Activated CD8-positive, alpha-beta memory T cell treated with anti-CD3 and anti-CD28 coated beads, Interleukin-2, amount 10 ng/mL, durations not matched to agents 7 days and 5 days (primary cell): ENCODE results near the gene BDP1. TPM values are rescaled to one million over a fixed set of nuclear protein-coding genes. Genes with fewer than 3 reads are reported as not detected.
"Not testable (repeated sequence)": the region's sequence is repeated elsewhere in the genome, so short reads cannot be mapped to it uniquely, and the experiment has no call there.

Source experiments
- ATAC-seq: fragments of 150-1000 bp; cut with Tn5 transposase; one replicate; pipeline ENCODE4 v1.10.0; 2021; ENCODE audit warnings: moderate library complexity
- CTCF ChIA-PET: fragments of 350-600 bp; sonication (Branson Sonifier 250); formaldehyde crosslinking; loops from one replicate; lab custom pipeline; 2021; ENCODE audit warnings: antibody characterized with exemption; lab: Charles Lee
- DNase-seq: peaks from one replicate; pipeline ENCODE4 v3.0.0-alpha.2; 2020
- H3K27ac Mint-ChIP-seq: one replicate; pipeline ENCODE4 v1.8.0; 2021; ENCODE audit warnings: mild to moderate bottlenecking, mixed read lengths
- H3K27me3 Mint-ChIP-seq: one replicate; pipeline ENCODE4 v1.8.0; 2021; ENCODE audit warnings: mixed read lengths
- H3K36me3 Mint-ChIP-seq: one replicate; pipeline ENCODE4 v1.8.0; 2021; ENCODE audit warnings: mild to moderate bottlenecking, mixed read lengths
- H3K4me1 Mint-ChIP-seq: one replicate; pipeline ENCODE4 v1.8.0; 2021; ENCODE audit warnings: mixed read lengths
- H3K4me3 Mint-ChIP-seq: one replicate; pipeline ENCODE4 v1.8.0; 2021; ENCODE audit warnings: mild to moderate bottlenecking, moderate library complexity, mixed read lengths
- H3K9me3 Mint-ChIP-seq: one replicate; pipeline ENCODE4 v1.8.0; 2022; ENCODE audit warnings: low read depth, mixed read lengths
- total RNA-seq, 2 experiments: library from RNA; stranded (reverse); gene quantifications; one replicate each; pipeline ENCODE4 v1.2.3, GENCODE V29; 2021

Gene BDP1
- total RNA-seq, 2 experiments from 2014 or later = 36.0 to 37.9 TPM

- ATAC-seq = no peak
- H3K27ac Mint-ChIP-seq = peak overlapping the region; percentile 96
- no peaks in the 10 kb centered on the region for H3K27me3 Mint-ChIP-seq
- CTCF ChIA-PET = interaction anchor here (0.8 to 7.3 kb wide), 4 partner anchors 10 to 118 kb away, joined by 3 to 76 read pairs (median 3); no protein-coding TSS in a partner anchor
- peaks cover 10% of the 10 kb centered on the region for H3K36me3 Mint-ChIP-seq
- peaks cover 31% of the 10 kb centered on the region for H3K4me1 Mint-ChIP-seq
- H3K4me3 Mint-ChIP-seq = peak overlapping the region; percentile 80
- no peaks in the 10 kb centered on the region for H3K9me3 Mint-ChIP-seq
- DNase-seq = peak; percentile 43
Observed at GRCh38 chr5:71587766-71588532, 132.5 kb downstream of the BDP1 start.

GRCh38 chr5:71588533-71588885 lies 133.1 kb downstream of the BDP1 start:
- Mint-ChIP-seq H3K27ac (peak overlapping the region; percentile 54), H3K27me3 (no peaks in the 10 kb centered on the region)

GRCh38 chr5:71589903-71590302 lies 134.5 kb downstream of the BDP1 start:
- Mint-ChIP-seq H3K4me1 (peaks cover 31% of the 10 kb centered on the region), H3K27ac (peak overlapping the region; percentile 48)
- CTCF ChIA-PET = interaction anchor here (7.3 kb wide), 1 partner anchor 12 kb away, joined by 76 read pairs; no protein-coding TSS in a partner anchor

More at GRCh38 chr5:71588533-71588885, 133.1 kb downstream of the BDP1 start:
- H3K36me3 Mint-ChIP-seq = peaks cover 10% of the 10 kb centered on the region
- ATAC-seq (no peak), DNase-seq (no peak)
- H3K4me1 Mint-ChIP-seq = peaks cover 31% of the 10 kb centered on the region
- peak overlapping the region; percentile 80 for H3K4me3 Mint-ChIP-seq
- CTCF ChIA-PET = interaction anchor here (1.1 to 7.3 kb wide), 2 partner anchors 9 to 13 kb away, joined by 3 to 76 read pairs; no protein-coding TSS in a partner anchor
- no peaks in the 10 kb centered on the region for H3K9me3 Mint-ChIP-seq

GRCh38 chr5:71591100-71591499 lies 135.6 kb downstream of the BDP1 start:
- H3K4me1 Mint-ChIP-seq = peaks cover 32% of the 10 kb centered on the region
- H3K36me3 Mint-ChIP-seq = peaks cover 17% of the 10 kb centered on the region
- no peaks in the 10 kb centered on the region for H3K27me3 Mint-ChIP-seq
- CTCF ChIA-PET = interaction anchor here (7.3 kb wide), 1 partner anchor 10 kb away, joined by 76 read pairs; no protein-coding TSS in a partner anchor
- H3K9me3 Mint-ChIP-seq = no peaks in the 10 kb centered on the region
- ATAC-seq (no peak), DNase-seq (no peak)
- peak overlapping the region; percentile 21 for H3K27ac Mint-ChIP-seq
- H3K4me3 Mint-ChIP-seq = no peak overlapping the region

More at GRCh38 chr5:71589903-71590302, 134.5 kb downstream of the BDP1 start:
- Mint-ChIP-seq H3K36me3 (peaks cover 12% of the 10 kb centered on the region), H3K9me3 (no peaks in the 10 kb centered on the region), H3K27me3 (no peaks in the 10 kb centered on the region), H3K4me3 (peak overlapping the region; percentile 27)
- DNase-seq (peak; percentile 46), ATAC-seq (no peak)

- ATAC-seq (no peak), DNase-seq (no peak)
- Mint-ChIP-seq H3K27ac (no peak overlapping the region), H3K4me1 (peaks cover 23% of the 10 kb centered on the region), H3K36me3 (peaks cover 37% of the 10 kb centered on the region), H3K27me3 (no peaks in the 10 kb centered on the region), H3K9me3 (no peaks in the 10 kb centered on the region), H3K4me3 (no peak overlapping the region)
- CTCF ChIA-PET = no interaction called here
Observed at GRCh38 chr5:71596169-71596568, 140.7 kb downstream of the BDP1 start.

GRCh38 chr5:71597001-71597400 lies 141.6 kb downstream of the BDP1 start:
- no peak overlapping the region for H3K4me3 Mint-ChIP-seq
- H3K36me3 Mint-ChIP-seq = peaks cover 39% of the 10 kb centered on the region
- H3K9me3 Mint-ChIP-seq = no peaks in the 10 kb centered on the region
- H3K4me1 Mint-ChIP-seq = peaks cover 30% of the 10 kb centered on the region
- H3K27me3 Mint-ChIP-seq = no peaks in the 10 kb centered on the region
- H3K27ac Mint-ChIP-seq = peak overlapping the region; percentile 52
- CTCF ChIA-PET = no interaction called here
- DNase-seq (no peak), ATAC-seq (no peak)

- Mint-ChIP-seq H3K4me1 (peaks cover 44% of the 10 kb centered on the region), H3K27ac (peak overlapping the region; percentile 99), H3K27me3 (no peaks in the 10 kb centered on the region), H3K4me3 (peak overlapping the region; percentile 42), H3K9me3 (no peaks in the 10 kb centered on the region), H3K36me3 (peaks cover 49% of the 10 kb centered on the region)
- ATAC-seq (no peak), DNase-seq (no peak)
- CTCF ChIA-PET = interaction anchor here (0.7 to 3.5 kb wide), 15 partner anchors 11 to 145 kb away, joined by 3 to 76 read pairs (median 4); partner anchors contain the start of genes BDP1 and MCCC2
Observed at GRCh38 chr5:71600783-71601182, 145.3 kb downstream of the BDP1 start.

- ATAC-seq (peak; percentile 92), DNase-seq (peak; percentile 93)
- CTCF ChIA-PET = interaction anchor here (0.6 to 3.5 kb wide), 17 partner anchors 10 to 146 kb away, joined by 3 to 76 read pairs (median 4); partner anchors contain the start of genes BDP1 and MCCC2
- Mint-ChIP-seq H3K4me1 (peaks cover 42% of the 10 kb centered on the region), H3K27me3 (no peaks in the 10 kb centered on the region), H3K27ac (peak overlapping the region; percentile 99), H3K4me3 (peak overlapping the region; percentile 42), H3K36me3 (peaks cover 46% of the 10 kb centered on the region), H3K9me3 (no peaks in the 10 kb centered on the region)
Observed at GRCh38 chr5:71601222-71602026, 146.0 kb downstream of the BDP1 start.

GRCh38 chr5:71609916-71610315 lies 154.5 kb downstream of the BDP1 start:
- ATAC-seq, H3K4me1 Mint-ChIP-seq, H3K9me3 Mint-ChIP-seq, DNase-seq, H3K4me3 Mint-ChIP-seq, CTCF ChIA-PET, H3K27me3 Mint-ChIP-seq, H3K27ac Mint-ChIP-seq: not testable (repeated sequence)
- H3K36me3 Mint-ChIP-seq = peaks cover 29% of the 10 kb centered on the region

GRCh38 chr5:71615809-71616208 lies 160.4 kb downstream of the BDP1 start:
- ATAC-seq (no peak), DNase-seq (no peak)
- H3K4me3 Mint-ChIP-seq = no peak overlapping the region
- no peak overlapping the region for H3K27ac Mint-ChIP-seq
- H3K4me1 Mint-ChIP-seq = peaks cover 2% of the 10 kb centered on the region
- H3K9me3 Mint-ChIP-seq = no peaks in the 10 kb centered on the region
- peaks cover 51% of the 10 kb centered on the region for H3K36me3 Mint-ChIP-seq
- CTCF ChIA-PET = no interaction called here
- H3K27me3 Mint-ChIP-seq = no peaks in the 10 kb centered on the region

Other genes with a start within 250 kb of the BDP1 start
- 10 to 100 TPM; 45.7 to 59.0 TPM for gene MCCC2, start 131.7 kb downstream of the BDP1 start, total RNA-seq